ENCODE results near the gene MARCOL.

Gene MARCOL

DNA sequence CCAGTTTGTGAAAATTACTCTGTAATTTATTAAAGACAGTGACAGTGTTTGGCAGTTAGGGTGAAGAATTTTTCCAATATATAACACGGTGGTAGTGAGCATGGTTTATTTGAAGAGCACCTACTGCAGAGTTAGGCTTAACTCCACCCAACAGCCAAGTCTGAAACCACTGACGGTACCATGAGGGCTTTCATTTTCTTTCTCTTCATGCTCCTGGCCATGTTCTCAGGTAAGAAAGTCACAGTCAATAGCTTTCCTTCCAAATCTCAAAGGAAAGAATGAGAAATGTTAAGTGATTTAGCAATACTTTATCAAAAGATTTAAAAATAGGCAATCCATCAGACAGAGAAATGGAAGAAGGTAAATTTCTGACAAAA lies at the start of gene MARCOL:
Gene MARCOL (plus strand): TSS at position 108 of the 377 bp plus-strand sequence. CDS start 73 bp downstream, at position 181.
- Histone ChIP-seq H2AFZ (ENCODE audit: low read length, unreplicated experiment) (no peak within 1 kb of the TSS), H3K27me3 (ENCODE audit: insufficient read depth, low read length) (peaks cover 27% of the 10 kb centered on the region), H3K4me1 (ENCODE audit: control insufficient read depth, insufficient read depth, low read length, unreplicated experiment) (no peaks in the 10 kb centered on the region), H3K4me3 (ENCODE audit: low read depth, low read length) (no peak within 1 kb of the TSS), H3K27ac (ENCODE audit: low read depth, low read length) (no peak within 1 kb of the TSS), H3K36me3 (ENCODE audit: insufficient read depth, low read length) (no peaks in the 10 kb centered on the region), H3K79me2 (ENCODE audit: control insufficient read depth, insufficient read depth, low read length, unreplicated experiment) (no peaks in the 10 kb centered on the region)

GRCh38 chr5:148191010-148191409 lies 47.3 kb upstream of the MARCOL start:
- H2AFZ ChIP-seq (ENCODE audit: low read length, unreplicated experiment), result no peak overlapping the region
- no peaks in the 10 kb centered on the region for H3K36me3 ChIP-seq (ENCODE audit: insufficient read depth, low read length)
- no peaks in the 10 kb centered on the region for H3K79me2 ChIP-seq (ENCODE audit: control insufficient read depth, insufficient read depth, low read length, unreplicated experiment)
- H3K4me3 ChIP-seq (ENCODE audit: low read depth, low read length), result no peak overlapping the region
- H3K27me3 ChIP-seq (ENCODE audit: insufficient read depth, low read length), result no peaks in the 10 kb centered on the region
- peaks cover 5% of the 10 kb centered on the region for H3K4me1 ChIP-seq (ENCODE audit: control insufficient read depth, insufficient read depth, low read length, unreplicated experiment)
- H3K27ac ChIP-seq (ENCODE audit: low read depth, low read length), result no peak overlapping the region

GRCh38 chr5:148193202-148193601 lies 45.1 kb upstream of the MARCOL start:
- H3K4me3 ChIP-seq (ENCODE audit: low read depth, low read length), result no peak overlapping the region
- H3K27me3 ChIP-seq (ENCODE audit: insufficient read depth, low read length), result no peaks in the 10 kb centered on the region
- no peaks in the 10 kb centered on the region for H3K4me1 ChIP-seq (ENCODE audit: control insufficient read depth, insufficient read depth, low read length, unreplicated experiment)
- H2AFZ ChIP-seq (ENCODE audit: low read length, unreplicated experiment), result no peak overlapping the region
- H3K27ac ChIP-seq (ENCODE audit: low read depth, low read length), result no peak overlapping the region
- H3K79me2 ChIP-seq (ENCODE audit: control insufficient read depth, insufficient read depth, low read length, unreplicated experiment), result no peaks in the 10 kb centered on the region
- no peaks in the 10 kb centered on the region for H3K36me3 ChIP-seq (ENCODE audit: insufficient read depth, low read length)

- Histone ChIP-seq H3K27ac (ENCODE audit: low read depth, low read length) (no peak overlapping the region), H3K4me1 (ENCODE audit: control insufficient read depth, insufficient read depth, low read length, unreplicated experiment) (no peaks in the 10 kb centered on the region), H3K27me3 (ENCODE audit: insufficient read depth, low read length) (0 out of 2 replicates have a peak, but pooled peaks cover 2% of the 10 kb centered on the region), H2AFZ (ENCODE audit: low read length, unreplicated experiment) (no peak overlapping the region), H3K36me3 (ENCODE audit: insufficient read depth, low read length) (no peaks in the 10 kb centered on the region), H3K4me3 (ENCODE audit: low read depth, low read length) (no peak overlapping the region), H3K79me2 (ENCODE audit: control insufficient read depth, insufficient read depth, low read length, unreplicated experiment) (no peaks in the 10 kb centered on the region)
Observed at GRCh38 chr5:148201151-148201550, 37.2 kb upstream of the MARCOL start.

- Histone ChIP-seq H3K36me3 (ENCODE audit: insufficient read depth, low read length) (no peaks in the 10 kb centered on the region), H3K27ac (ENCODE audit: low read depth, low read length) (no peak within 1 kb of the TSS), H3K4me1 (ENCODE audit: control insufficient read depth, insufficient read depth, low read length, unreplicated experiment) (no peaks in the 10 kb centered on the region), H2AFZ (ENCODE audit: low read length, unreplicated experiment) (no peak within 1 kb of the TSS), H3K27me3 (ENCODE audit: insufficient read depth, low read length) (0 out of 2 replicates have a peak, but pooled peaks cover 2% of the 10 kb centered on the region), H3K79me2 (ENCODE audit: control insufficient read depth, insufficient read depth, low read length, unreplicated experiment) (no peaks in the 10 kb centered on the region), H3K4me3 (ENCODE audit: low read depth, low read length) (no peak within 1 kb of the TSS)
Observed at GRCh38 chr5:148202531-148203203, 35.7 kb upstream of the MARCOL start, which contains the start of gene SPINK6. Gene SPINK6, plus strand, starts transcription at chr5:148203042. Its CDS starts 55 bp downstream, at chr5:148203097.

- no peak overlapping the region for H3K27ac ChIP-seq (ENCODE audit: low read depth, low read length)
- no peaks in the 10 kb centered on the region for H3K36me3 ChIP-seq (ENCODE audit: insufficient read depth, low read length)
- no peaks in the 10 kb centered on the region for H3K4me1 ChIP-seq (ENCODE audit: control insufficient read depth, insufficient read depth, low read length, unreplicated experiment)
- H2AFZ ChIP-seq (ENCODE audit: low read length, unreplicated experiment), result no peak overlapping the region
- H3K27me3 ChIP-seq (ENCODE audit: insufficient read depth, low read length), result no peaks in the 10 kb centered on the region
- H3K4me3 ChIP-seq (ENCODE audit: low read depth, low read length), result no peak overlapping the region
- H3K79me2 ChIP-seq (ENCODE audit: control insufficient read depth, insufficient read depth, low read length, unreplicated experiment), result no peaks in the 10 kb centered on the region
Observed at GRCh38 chr5:148205044-148205806, 33.1 kb upstream of the MARCOL start.

- no peak overlapping the region for H3K4me3 ChIP-seq (ENCODE audit: low read depth, low read length)
Observed at GRCh38 chr5:148205865-148206264, 32.5 kb upstream of the MARCOL start.

DNA sequence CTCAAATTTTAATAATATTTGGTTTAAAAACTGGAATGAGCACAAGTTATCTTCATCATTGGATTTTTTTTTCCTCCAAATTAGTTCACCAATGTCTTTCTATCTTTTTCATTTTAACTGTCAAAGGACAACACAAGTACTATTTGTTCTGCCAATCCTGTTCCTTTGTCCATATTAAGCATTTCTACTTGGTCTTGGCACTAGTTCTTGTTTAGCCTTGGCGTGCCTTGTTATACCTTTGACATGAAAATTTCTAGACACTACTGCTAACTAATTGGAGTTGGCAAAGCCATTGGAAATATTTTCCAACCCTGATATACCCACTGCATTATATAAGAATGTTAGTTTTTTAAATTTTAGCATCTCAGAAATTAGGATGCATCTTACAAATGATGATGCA lies 31.7 kb upstream of the MARCOL start:
- H3K27ac ChIP-seq (ENCODE audit: low read depth, low read length), result no peak overlapping the region
- H3K4me3 ChIP-seq (ENCODE audit: low read depth, low read length), result no peak overlapping the region
- H3K36me3 ChIP-seq (ENCODE audit: insufficient read depth, low read length), result no peaks in the 10 kb centered on the region
- no peaks in the 10 kb centered on the region for H3K79me2 ChIP-seq (ENCODE audit: control insufficient read depth, insufficient read depth, low read length, unreplicated experiment)
- H2AFZ ChIP-seq (ENCODE audit: low read length, unreplicated experiment), result no peak overlapping the region
- no peaks in the 10 kb centered on the region for H3K4me1 ChIP-seq (ENCODE audit: control insufficient read depth, insufficient read depth, low read length, unreplicated experiment)
- H3K27me3 ChIP-seq (ENCODE audit: insufficient read depth, low read length), result no peaks in the 10 kb centered on the region

More at GRCh38 chr5:148205865-148206264, 32.5 kb upstream of the MARCOL start:
- Histone ChIP-seq H3K4me1 (ENCODE audit: control insufficient read depth, insufficient read depth, low read length, unreplicated experiment) (no peaks in the 10 kb centered on the region), H3K27me3 (ENCODE audit: insufficient read depth, low read length) (no peaks in the 10 kb centered on the region), H3K27ac (ENCODE audit: low read depth, low read length) (no peak overlapping the region), H3K79me2 (ENCODE audit: control insufficient read depth, insufficient read depth, low read length, unreplicated experiment) (no peaks in the 10 kb centered on the region), H3K36me3 (ENCODE audit: insufficient read depth, low read length) (no peaks in the 10 kb centered on the region), H2AFZ (ENCODE audit: low read length, unreplicated experiment) (no peak overlapping the region)

DNA sequence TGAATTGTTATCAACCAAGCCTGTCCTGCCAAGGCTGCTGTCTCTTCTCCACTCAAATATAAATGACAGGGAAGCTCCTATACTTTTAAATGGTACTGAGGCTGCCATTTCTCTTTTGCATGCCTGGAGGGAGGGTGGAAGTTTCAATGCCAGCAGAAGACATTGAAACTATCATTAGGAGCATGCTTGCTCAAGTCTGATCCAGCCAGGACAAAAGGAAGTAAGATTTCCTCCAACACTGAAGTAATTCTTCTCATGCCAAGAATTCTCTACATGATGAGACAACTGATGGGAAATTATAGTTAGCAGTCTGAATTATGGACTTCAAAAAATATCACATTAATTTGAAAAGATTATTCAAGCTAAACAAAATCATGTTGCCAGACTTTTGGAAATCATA lies 30.1 kb upstream of the MARCOL start:
- no peak overlapping the region for H3K27ac ChIP-seq (ENCODE audit: low read depth, low read length)
- no peak overlapping the region for H2AFZ ChIP-seq (ENCODE audit: low read length, unreplicated experiment)
- H3K4me1 ChIP-seq (ENCODE audit: control insufficient read depth, insufficient read depth, low read length, unreplicated experiment), result no peaks in the 10 kb centered on the region
- no peaks in the 10 kb centered on the region for H3K27me3 ChIP-seq (ENCODE audit: insufficient read depth, low read length)
- H3K4me3 ChIP-seq (ENCODE audit: low read depth, low read length), result no peak overlapping the region
- H3K36me3 ChIP-seq (ENCODE audit: insufficient read depth, low read length), result no peaks in the 10 kb centered on the region
- no peaks in the 10 kb centered on the region for H3K79me2 ChIP-seq (ENCODE audit: control insufficient read depth, insufficient read depth, low read length, unreplicated experiment)

DNA sequence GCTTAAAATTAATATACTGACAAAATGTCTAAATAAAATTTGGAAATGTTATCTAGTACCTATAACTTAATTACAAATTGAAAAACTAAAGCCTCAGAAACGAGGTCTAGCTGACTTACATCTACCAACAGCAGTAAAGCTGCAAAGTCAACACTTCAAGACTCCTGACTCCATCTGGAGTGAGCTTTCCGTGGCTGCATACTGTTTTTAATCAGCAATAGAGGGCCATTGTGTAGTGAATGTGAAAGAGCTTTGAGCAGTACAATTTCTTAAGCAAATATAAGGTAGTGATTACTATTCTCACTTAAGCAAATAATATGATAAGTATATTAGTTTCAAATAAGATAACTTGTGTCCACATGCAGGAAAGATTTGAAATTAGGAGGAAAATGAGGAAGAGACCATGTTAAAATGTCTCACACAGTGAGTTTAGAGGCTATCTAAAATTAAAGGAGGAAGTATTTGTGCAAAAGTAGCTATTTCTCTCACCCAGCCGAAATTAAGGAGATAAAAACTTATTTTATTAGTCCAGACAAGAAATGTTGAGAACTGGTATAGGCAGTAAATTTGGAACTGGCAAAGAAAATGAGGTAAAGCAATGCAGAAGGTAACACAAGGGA lies 29.1 kb upstream of the MARCOL start:
- no peaks in the 10 kb centered on the region for H3K79me2 ChIP-seq (ENCODE audit: control insufficient read depth, insufficient read depth, low read length, unreplicated experiment)

More for the DNA sequence above, 29.1 kb upstream of the MARCOL start:
- H3K36me3 ChIP-seq (ENCODE audit: insufficient read depth, low read length), result no peaks in the 10 kb centered on the region
- no peak overlapping the region for H2AFZ ChIP-seq (ENCODE audit: low read length, unreplicated experiment)
- H3K27ac ChIP-seq (ENCODE audit: low read depth, low read length), result no peak overlapping the region
- no peaks in the 10 kb centered on the region for H3K4me1 ChIP-seq (ENCODE audit: control insufficient read depth, insufficient read depth, low read length, unreplicated experiment)
- no peak overlapping the region for H3K4me3 ChIP-seq (ENCODE audit: low read depth, low read length)
- H3K27me3 ChIP-seq (ENCODE audit: insufficient read depth, low read length), result no peaks in the 10 kb centered on the region

Measured in ACC112 (cell line).